MCF 10A (cell line): Measurements from ENCODE around the gene NTMT1. TPM values are rescaled to one million over a fixed set of nuclear protein-coding genes. Genes with fewer than 3 reads are reported as not detected.

Source experiments
- BruUV-seq: library from RNA; stranded (reverse); fragments of 400-500 nt; replicated peaks from 2 replicates; lab custom pipeline; 2021; lab: Mats Ljungman, UMichigan
- CTCF ChIA-PET: fragments of 300-600 bp; sonication (Branson Sonifier 250); formaldehyde crosslinking; extraction: SDS; loops from one replicate; lab custom pipeline; 2021; ENCODE audit warnings: antibody characterized with exemption, inconsistent platforms; lab: Yijun Ruan, JAX
- POLR2A ChIA-PET: fragments of 300-600, 350-650 bp; sonication (Branson Sonifier 250); formaldehyde crosslinking; extraction: SDS; loops from one replicate; lab custom pipeline; 2020; ENCODE audit warnings: antibody characterized with exemption, inconsistent platforms; lab: Yijun Ruan, JAX
- DNase-seq: peaks from one replicate; pipeline ENCODE4 v3.0.0-alpha.2; 2018; ENCODE audit not compliant: unreplicated experiment
- H3K27ac Mint-ChIP-seq: one replicate; pipeline ENCODE4 v1.8.0; 2022; ENCODE audit warnings: mild to moderate bottlenecking, low read depth, mixed read lengths; ENCODE audit not compliant: unreplicated experiment
- H3K27me3 Mint-ChIP-seq: one replicate; pipeline ENCODE4 v1.8.0; 2022; ENCODE audit warnings: mixed read lengths; ENCODE audit not compliant: insufficient read depth, unreplicated experiment
- H3K36me3 Mint-ChIP-seq: one replicate; pipeline ENCODE4 v1.8.0; 2022; ENCODE audit warnings: mild to moderate bottlenecking, moderate library complexity, mixed read lengths; ENCODE audit not compliant: insufficient read depth, unreplicated experiment
- H3K4me1 Mint-ChIP-seq: one replicate; pipeline ENCODE4 v1.8.0; 2022; ENCODE audit warnings: mixed read lengths; ENCODE audit not compliant: insufficient read depth, unreplicated experiment
- H3K4me3 Mint-ChIP-seq: one replicate; pipeline ENCODE4 v1.8.0; 2022; ENCODE audit warnings: mild to moderate bottlenecking, moderate library complexity, mixed read lengths; ENCODE audit not compliant: unreplicated experiment
- H3K9me3 Mint-ChIP-seq: one replicate; pipeline ENCODE4 v1.8.0; 2022; ENCODE audit warnings: mixed read lengths; ENCODE audit not compliant: unreplicated experiment
- CTCF ChIP-seq: fragments of 200-600 bp; IDR thresholded peaks from one replicate; pipeline ENCODE4 v1.8.0; 2022; ENCODE audit warnings: antibody characterized with exemption, mild to moderate bottlenecking; ENCODE audit not compliant: unreplicated experiment
- intact Hi-C: fragments of 100-400 bp; cut with micrococcal nuclease; formaldehyde crosslinking; loops from 2 replicates; pipeline ENCODE4 v1.14.1; 2022
- total RNA-seq: library from RNA; stranded (reverse); gene quantifications from 2 replicates; pipeline ENCODE4 v1.2.3, GENCODE V29; 2022

Gene NTMT1
- total RNA-seq, 1 experiment from 2014 or later: 49.2 TPM

GRCh38 chr9:129609486-129610212 lies 16.3 kb upstream of the NTMT1 start:
- no TSS peak for BruUV-seq
- Mint-ChIP-seq H3K4me1 (peaks cover 13% of the 10 kb centered on the region), H3K36me3 (no peaks in the 10 kb centered on the region), H3K4me3 (peak overlapping the region; percentile 75), H3K9me3 (no peaks in the 10 kb centered on the region), H3K27ac (no peak overlapping the region), H3K27me3 (no peaks in the 10 kb centered on the region)
- TF ChIP-seq CTCF: no peak
- intact Hi-C loops: loop anchor here (1.0 to 5.0 kb wide), 5 partner anchors 15 to 479 kb away; no protein-coding TSS in a partner anchor
- POLR2A ChIA-PET: interaction anchor here (1.0 to 2.9 kb wide), 2 partner anchors 436 to 469 kb away, joined by 3 to 13 read pairs; no protein-coding TSS in a partner anchor
- CTCF ChIA-PET: interaction anchor here (1.0 to 2.7 kb wide), 9 partner anchors 11 to 479 kb away, joined by 3 to 25 read pairs (median 7); no protein-coding TSS in a partner anchor
- peak; percentile 16 for DNase-seq

GRCh38 chr9:129610213-129610472 lies 15.8 kb upstream of the NTMT1 start:
- peaks cover 13% of the 10 kb centered on the region for H3K4me1 Mint-ChIP-seq
- BruUV-seq: no TSS peak
- H3K27me3 Mint-ChIP-seq: no peaks in the 10 kb centered on the region
- H3K9me3 Mint-ChIP-seq: no peaks in the 10 kb centered on the region
- peak overlapping the region; percentile 75 for H3K4me3 Mint-ChIP-seq
- POLR2A ChIA-PET: no interaction called here
- no peak for DNase-seq
- no peak overlapping the region for H3K27ac Mint-ChIP-seq
- TF ChIP-seq CTCF: no peak
- CTCF ChIA-PET: no interaction called here
- no peaks in the 10 kb centered on the region for H3K36me3 Mint-ChIP-seq
- intact Hi-C loops: loop anchor here (1.0 to 2.0 kb wide), 3 partner anchors 15 to 479 kb away; no protein-coding TSS in a partner anchor

- ChIA-PET POLR2A (interaction anchor here (0.6 to 1.9 kb wide), 11 partner anchors 9 to 472 kb away, joined by 3 to 9 read pairs (median 4); no protein-coding TSS in a partner anchor), CTCF (interaction anchor here (0.6 to 4.6 kb wide), 21 partner anchors 10 to 497 kb away, joined by 3 to 50 read pairs (median 5); partner anchors contain the start of genes C9orf50 and IER5L)
- H3K4me1 Mint-ChIP-seq: peaks cover 13% of the 10 kb centered on the region
- no peak overlapping the region for H3K27ac Mint-ChIP-seq
- no TSS peak for BruUV-seq
- intact Hi-C loops: loop anchor here (1.0 to 2.0 kb wide), 3 partner anchors 14 to 480 kb away; no protein-coding TSS in a partner anchor
- TF ChIP-seq CTCF: peak; percentile 88
- peak; percentile 66 for DNase-seq
- H3K9me3 Mint-ChIP-seq: no peaks in the 10 kb centered on the region
- H3K36me3 Mint-ChIP-seq: no peaks in the 10 kb centered on the region
- peak overlapping the region; percentile 75 for H3K4me3 Mint-ChIP-seq
- no peaks in the 10 kb centered on the region for H3K27me3 Mint-ChIP-seq
These were observed 15.3 kb upstream of the NTMT1 start for GRCh38 chr9:129610473-129611306.
